ENCODE data around the gene SMAP1.

Gene SMAP1

GRCh38 chr6:70684794-70685493, 17.3 kb downstream of the SMAP1 start:
- no peak for DNase-seq (ENCODE audit: low read depth)

- no peak for DNase-seq (ENCODE audit: low read depth)
Observed at GRCh38 chr6:70685494-70686180, 18.0 kb downstream of the SMAP1 start.

GRCh38 chr6:70686548-70687133, 19.0 kb downstream of the SMAP1 start:
- DNase-seq (ENCODE audit: low read depth): no peak

- no peak for DNase-seq (ENCODE audit: low read depth)
Observed at GRCh38 chr6:70693887-70694286, 26.2 kb downstream of the SMAP1 start.

GRCh38 chr6:70694371-70694770, 26.7 kb downstream of the SMAP1 start:
- DNase-seq (ENCODE audit: low read depth): no peak

GRCh38 chr6:70700922-70701876, 33.5 kb downstream of the SMAP1 start:
- no peak for DNase-seq (ENCODE audit: low read depth)

GRCh38 chr6:70705772-70706171, 38.1 kb downstream of the SMAP1 start:
- no peak for DNase-seq (ENCODE audit: low read depth)

- DNase-seq (ENCODE audit: low read depth): no peak
Observed at GRCh38 chr6:70706491-70707123, 38.9 kb downstream of the SMAP1 start.

GRCh38 chr6:70707893-70708292, 40.2 kb downstream of the SMAP1 start:
- DNase-seq (ENCODE audit: low read depth): no peak

GRCh38 chr6:70708448-70708847, 40.8 kb downstream of the SMAP1 start:
- DNase-seq (ENCODE audit: low read depth): no peak

GRCh38 chr6:70709826-70710225, 42.1 kb downstream of the SMAP1 start:
- DNase-seq (ENCODE audit: low read depth): no peak

- no peak for DNase-seq (ENCODE audit: low read depth)
Observed at GRCh38 chr6:70714716-70715257, 47.1 kb downstream of the SMAP1 start.

- no peak for DNase-seq (ENCODE audit: low read depth)
Observed at GRCh38 chr6:70717038-70717801, 49.5 kb downstream of the SMAP1 start.

GRCh38 chr6:70724524-70724923, 56.8 kb downstream of the SMAP1 start:
- no peak for DNase-seq (ENCODE audit: low read depth)

GRCh38 chr6:70725817-70726415, 58.2 kb downstream of the SMAP1 start:
- no peak for DNase-seq (ENCODE audit: low read depth)

- no peak for DNase-seq (ENCODE audit: low read depth)
Observed at GRCh38 chr6:70734381-70734780, 66.7 kb downstream of the SMAP1 start.

GRCh38 chr6:70734979-70735378, 67.3 kb downstream of the SMAP1 start:
- DNase-seq (ENCODE audit: low read depth): no peak

- DNase-seq (ENCODE audit: low read depth): no peak
Observed at GRCh38 chr6:70735513-70735912, 67.8 kb downstream of the SMAP1 start.

GRCh38 chr6:70738028-70738427, 70.3 kb downstream of the SMAP1 start:
- no peak for DNase-seq (ENCODE audit: low read depth)

GRCh38 chr6:70739534-70739933, 71.9 kb downstream of the SMAP1 start:
- no peak for DNase-seq (ENCODE audit: low read depth)

Data from activated T-cell treated with anti-CD3 and anti-CD28 coated beads for 48 hours (primary cell).